Ascending aorta (tissue), 2 donors: Measurements from ENCODE around the gene NXPH4. TPM values are rescaled to one million over a fixed set of nuclear protein-coding genes. Genes with fewer than 3 reads are reported as not detected.

Experiments used
- DNase-seq, 2 donors: peaks; one replicate each; pipeline ENCODE4 v3.0.0-alpha.2; 2019; ENCODE audit warnings: low spot score in 2 of 2
- H3K27ac ChIP-seq, 2 donors: fragments of 200-600 bp; sonication (generic); one replicate each; pipeline ENCODE4 v1.5.1; 2016 to 2017; ENCODE audit warnings: mild to moderate bottlenecking in 1 of 2
- H3K27me3 ChIP-seq: fragments of 200-600 bp; sonication (generic); one replicate; pipeline ENCODE4 v1.5.1; 2017
- H3K36me3 ChIP-seq, 2 donors: fragments of 200-600 bp; sonication (generic); one replicate each; pipeline ENCODE4 v1.5.1; 2016
- H3K4me1 ChIP-seq, 2 donors: fragments of 200-600 bp; sonication (generic); one replicate each; pipeline ENCODE4 v1.5.1; 2016 to 2017; ENCODE audit warnings: mild to moderate bottlenecking in 1 of 2
- H3K4me3 ChIP-seq, 2 donors: fragments of 200-600 bp; sonication (generic); one replicate each; pipeline ENCODE4 v1.5.1; 2016 to 2017; ENCODE audit warnings: mild to moderate bottlenecking in 1 of 2
- H3K9me3 ChIP-seq, 2 donors: fragments of 200-600 bp; sonication (generic); one replicate each; pipeline ENCODE4 v1.5.1; 2016
- CTCF ChIP-seq, 3 experiments: fragments of 200-600 bp in 2 of 3; fragments of 450-650 bp in 1 of 3; sonication (generic) in 2 of 3; IDR thresholded peaks; one replicate each; pipeline ENCODE4 v1.5.1; 2016 to 2019; ENCODE audit warnings: antibody characterized with exemption in 3 of 3, mild to moderate bottlenecking in 1 of 3, moderate library complexity in 1 of 3
- intact Hi-C: fragments of 100-400 bp; cut with DNase I; formaldehyde crosslinking; loops from one replicate; pipeline ENCODE4 v1.15.1; 2023
- total RNA-seq: library from RNA; depleted of rRNA; stranded (reverse); fragments of >200 nt; gene quantifications from one replicate; pipeline ENCODE4 v1.1.0, GENCODE V29; 2016

NXPH4 gene
- total RNA-seq, 1 donor from 2014 or later: not detected

- Histone ChIP-seq H3K36me3 (peaks cover 100% of the 10 kb centered on the region in 2 donors), H3K27ac (no peak overlapping the region), H3K9me3 (no peaks in the 10 kb centered on the region), H3K4me3 (no peak overlapping the region), H3K4me1 (no peaks in the 10 kb centered on the region), H3K27me3 (no peaks in the 10 kb centered on the region)
- no peak for DNase-seq
- TF ChIP-seq CTCF (IDR thresholded peaks at IDR 0.05): no peak
- intact Hi-C loops: no loop called here
These were observed 21.4 kb upstream of the NXPH4 start for GRCh38 chr12:57195186-57195585.

- TF ChIP-seq CTCF (IDR thresholded peaks at IDR 0.05): no peak
- Histone ChIP-seq H3K4me3 (no peak overlapping the region), H3K36me3 (peaks cover 100% of the 10 kb centered on the region in 2 donors), H3K4me1 (no peaks in the 10 kb centered on the region), H3K27me3 (no peaks in the 10 kb centered on the region), H3K27ac (no peak overlapping the region), H3K9me3 (no peaks in the 10 kb centered on the region)
- intact Hi-C loops: no loop called here
- no peak for DNase-seq
These were observed 20.8 kb upstream of the NXPH4 start for GRCh38 chr12:57195611-57196371.

- Histone ChIP-seq H3K36me3 (peaks cover 100% of the 10 kb centered on the region in 2 donors), H3K27ac (no peak overlapping the region), H3K4me3 (no peak overlapping the region), H3K9me3 (no peaks in the 10 kb centered on the region), H3K27me3 (no peaks in the 10 kb centered on the region), H3K4me1 (no peaks in the 10 kb centered on the region)
- TF ChIP-seq CTCF (IDR thresholded peaks at IDR 0.05): no peak
- intact Hi-C loops: no loop called here
- no peak for DNase-seq
These were observed 20.2 kb upstream of the NXPH4 start for GRCh38 chr12:57196439-57196838.

GRCh38 chr12:57196956-57197355 lies 19.6 kb upstream of the NXPH4 start:
- Histone ChIP-seq H3K27ac (no peak overlapping the region), H3K36me3 (peaks cover 100% of the 10 kb centered on the region in 2 donors), H3K27me3 (no peaks in the 10 kb centered on the region), H3K4me3 (no peak overlapping the region), H3K9me3 (no peaks in the 10 kb centered on the region), H3K4me1 (no peaks in the 10 kb centered on the region)
- intact Hi-C loops: no loop called here
- TF ChIP-seq CTCF (IDR thresholded peaks at IDR 0.05): no peak
- DNase-seq: no peak

GRCh38 chr12:57198329-57198728 lies 18.3 kb upstream of the NXPH4 start:
- H3K27ac ChIP-seq: no peak overlapping the region
- no peaks in the 10 kb centered on the region for H3K9me3 ChIP-seq
- H3K4me1 ChIP-seq: no peaks in the 10 kb centered on the region
- no peak for TF ChIP-seq CTCF (IDR thresholded peaks at IDR 0.05)
- H3K36me3 ChIP-seq: peaks cover 100% of the 10 kb centered on the region in 2 donors
- intact Hi-C loops: no loop called here
- no peaks in the 10 kb centered on the region for H3K27me3 ChIP-seq
- no peak overlapping the region for H3K4me3 ChIP-seq
- DNase-seq: no peak
